ENCODE measurements around the gene ZNF197.
"Not testable (repeated sequence)": the region's sequence is repeated elsewhere in the genome, so short reads cannot be mapped to it uniquely, and the experiment has no call there.

The ZNF197 gene

GRCh38 chr3:44579749-44580148 lies 45.1 kb upstream of the ZNF197 start:
- H3K79me2 ChIP-seq (ENCODE audit: control insufficient read depth, insufficient read depth, low read length); H3K18ac ChIP-seq (ENCODE audit: low read length); H3K27me3 ChIP-seq (ENCODE audit: insufficient read depth, low read length, poor library complexity); H3K4me1 ChIP-seq (ENCODE audit: control insufficient read depth, low read depth, low read length); H2BK120ac ChIP-seq (ENCODE audit: low read depth, low read length); H3K23ac ChIP-seq (ENCODE audit: low read length); H2BK15ac ChIP-seq (replicated peaks; ENCODE audit: low read depth); H4K8ac ChIP-seq (ENCODE audit: low read depth, low read length); H3K79me1 ChIP-seq (ENCODE audit: low read length); H3K4me3 ChIP-seq (ENCODE audit: low read length); DNase-seq; H3K9ac ChIP-seq (ENCODE audit: low read length); H2AK5ac ChIP-seq (ENCODE audit: low read length); H3K4me2 ChIP-seq (ENCODE audit: low read length); H3K4ac ChIP-seq (ENCODE audit: low read depth, low read length); H4K5ac ChIP-seq (ENCODE audit: low read length); H2BK5ac ChIP-seq (ENCODE audit: low read length); H3K27ac ChIP-seq (ENCODE audit: low read depth, low read length); H3K56ac ChIP-seq (ENCODE audit: low read length); H3K36me3 ChIP-seq (ENCODE audit: control insufficient read depth, insufficient read depth, low read length): not testable (repeated sequence)
- no CpG with 5 or more reads among the region's 15 CpGs for WGBS (ENCODE audit: extremely low coverage, insufficient coverage, low lambda C conversion rate)

DNA sequence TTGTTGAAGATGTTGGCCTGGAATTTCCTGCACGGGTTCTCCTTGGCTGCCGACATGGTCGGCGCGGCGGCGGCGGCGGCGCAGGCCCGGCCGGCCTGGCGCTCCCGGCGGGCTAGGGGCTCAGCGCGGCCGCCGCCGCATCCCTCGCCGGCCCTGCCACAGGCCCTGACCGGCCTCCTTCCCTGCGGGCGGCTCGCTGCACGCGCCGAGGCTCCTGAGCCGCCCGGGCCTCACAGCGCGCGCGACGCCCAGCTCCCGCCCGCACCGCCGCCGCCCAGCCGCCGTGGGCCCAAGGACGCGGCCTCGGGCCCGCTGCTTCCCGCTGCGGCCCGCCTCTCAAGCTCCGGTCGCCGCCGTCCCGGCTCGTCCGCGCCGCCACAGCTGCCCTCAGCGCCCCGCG lies 43.9 kb upstream of the ZNF197 start:
- H3K27me3 ChIP-seq (ENCODE audit: insufficient read depth, low read length, poor library complexity); H3K18ac ChIP-seq (ENCODE audit: low read length); H2BK5ac ChIP-seq (ENCODE audit: low read length); H3K4me1 ChIP-seq (ENCODE audit: control insufficient read depth, low read depth, low read length); H3K79me1 ChIP-seq (ENCODE audit: low read length); H3K27ac ChIP-seq (ENCODE audit: low read depth, low read length); H3K79me2 ChIP-seq (ENCODE audit: control insufficient read depth, insufficient read depth, low read length); H2BK15ac ChIP-seq (replicated peaks; ENCODE audit: low read depth); DNase-seq; H4K8ac ChIP-seq (ENCODE audit: low read depth, low read length); H2BK120ac ChIP-seq (ENCODE audit: low read depth, low read length); H4K5ac ChIP-seq (ENCODE audit: low read length); H3K9ac ChIP-seq (ENCODE audit: low read length); H3K4me3 ChIP-seq (ENCODE audit: low read length); H3K56ac ChIP-seq (ENCODE audit: low read length); H3K36me3 ChIP-seq (ENCODE audit: control insufficient read depth, insufficient read depth, low read length); H2AK5ac ChIP-seq (ENCODE audit: low read length); H3K4ac ChIP-seq (ENCODE audit: low read depth, low read length); H3K23ac ChIP-seq (ENCODE audit: low read length); H3K4me2 ChIP-seq (ENCODE audit: low read length): not testable (repeated sequence)
- WGBS (ENCODE audit: extremely low coverage, insufficient coverage, low lambda C conversion rate): no CpG with 5 or more reads among the region's 62 CpGs

- H3K27me3 ChIP-seq (ENCODE audit: insufficient read depth, low read length, poor library complexity): no peaks in the 10 kb centered on the region
- no peaks in the 10 kb centered on the region for H3K79me2 ChIP-seq (ENCODE audit: control insufficient read depth, insufficient read depth, low read length)
- peak; percentile 97 for DNase-seq
- peaks cover 5% of the 10 kb centered on the region for H3K36me3 ChIP-seq (ENCODE audit: control insufficient read depth, insufficient read depth, low read length)
- no peak within 1 kb of the TSS for H4K5ac ChIP-seq (ENCODE audit: low read length)
- H3K56ac ChIP-seq (ENCODE audit: low read length): peak within 1 kb of the TSS; percentile 93
- H2AK5ac ChIP-seq (ENCODE audit: low read length): no peak within 1 kb of the TSS
- H3K79me1 ChIP-seq (ENCODE audit: low read length): peaks cover 6% of the 10 kb centered on the region
- no peak within 1 kb of the TSS for H2BK120ac ChIP-seq (ENCODE audit: low read depth, low read length)
- no peak within 1 kb of the TSS for H2BK5ac ChIP-seq (ENCODE audit: low read length)
- H3K23ac ChIP-seq (ENCODE audit: low read length): peak within 1 kb of the TSS; percentile 85
- H3K4me3 ChIP-seq (ENCODE audit: low read length): peak within 1 kb of the TSS; percentile 58
- peak within 1 kb of the TSS; percentile 54 for H3K18ac ChIP-seq (ENCODE audit: low read length)
- H3K4ac ChIP-seq (ENCODE audit: low read depth, low read length): peak within 1 kb of the TSS; percentile 49
- H3K4me2 ChIP-seq (ENCODE audit: low read length): peak within 1 kb of the TSS; percentile 74
- WGBS (ENCODE audit: extremely low coverage, insufficient coverage, low lambda C conversion rate): no CpG with 5 or more reads among the region's 41 CpGs
- H3K4me1 ChIP-seq (ENCODE audit: control insufficient read depth, low read depth, low read length): peaks cover 2% of the 10 kb centered on the region
- no peak within 1 kb of the TSS for H3K27ac ChIP-seq (ENCODE audit: low read depth, low read length)
- no peak within 1 kb of the TSS for H4K8ac ChIP-seq (ENCODE audit: low read depth, low read length)
- H2BK15ac ChIP-seq (replicated peaks; ENCODE audit: low read depth): no peak within 1 kb of the TSS
- peak within 1 kb of the TSS; percentile 89 for H3K9ac ChIP-seq (ENCODE audit: low read length)
Observed at GRCh38 chr3:44584646-44585501, 40.0 kb upstream of the ZNF197 start, which contains the start of gene ZNF660. ZNF660 (plus strand) TSS chr3:44584964; CDS start chr3:44594194, 9,230 bp downstream.

DNA sequence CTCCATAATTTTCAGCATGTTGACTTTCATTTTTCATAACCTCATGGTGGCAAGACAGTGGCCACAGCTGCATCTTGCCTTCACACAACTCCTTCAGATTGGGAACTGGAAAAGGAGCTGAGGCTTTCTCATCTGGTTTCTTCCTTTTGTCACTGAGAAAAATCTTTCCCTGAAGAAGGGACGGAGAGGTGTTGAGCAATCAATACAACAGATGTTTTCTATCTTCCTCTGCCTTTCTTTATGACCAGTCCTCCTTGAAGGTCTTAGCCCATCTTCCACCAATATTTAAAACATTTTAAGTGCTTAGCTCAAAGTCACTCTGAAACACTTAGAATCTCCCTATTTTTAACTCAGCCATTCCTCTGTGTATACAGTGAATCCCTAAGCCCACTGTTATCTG lies 28.2 kb upstream of the ZNF197 start:
- no CpG with 5 or more reads among the region's 1 CpG for WGBS (ENCODE audit: extremely low coverage, insufficient coverage, low lambda C conversion rate)
- H3K27me3 ChIP-seq (ENCODE audit: insufficient read depth, low read length, poor library complexity): no peaks in the 10 kb centered on the region
- H2BK15ac ChIP-seq (replicated peaks; ENCODE audit: low read depth): no peak overlapping the region
- no peak overlapping the region for H4K8ac ChIP-seq (ENCODE audit: low read depth, low read length)
- no peaks in the 10 kb centered on the region for H3K4me1 ChIP-seq (ENCODE audit: control insufficient read depth, low read depth, low read length)
- peaks cover 5% of the 10 kb centered on the region for H3K36me3 ChIP-seq (ENCODE audit: control insufficient read depth, insufficient read depth, low read length)
- no peaks in the 10 kb centered on the region for H3K79me2 ChIP-seq (ENCODE audit: control insufficient read depth, insufficient read depth, low read length)
- H3K79me1 ChIP-seq (ENCODE audit: low read length): no peaks in the 10 kb centered on the region
- H2AK5ac ChIP-seq (ENCODE audit: low read length): no peak overlapping the region
- H3K4ac ChIP-seq (ENCODE audit: low read depth, low read length): no peak overlapping the region
- H3K56ac ChIP-seq (ENCODE audit: low read length): no peak overlapping the region
- H3K23ac ChIP-seq (ENCODE audit: low read length): no peak overlapping the region
- H3K18ac ChIP-seq (ENCODE audit: low read length): no peak overlapping the region
- no peak overlapping the region for H3K27ac ChIP-seq (ENCODE audit: low read depth, low read length)
- no peak for DNase-seq
- H3K4me3 ChIP-seq (ENCODE audit: low read length): no peak overlapping the region
- no peak overlapping the region for H3K9ac ChIP-seq (ENCODE audit: low read length)
- H4K5ac ChIP-seq (ENCODE audit: low read length): no peak overlapping the region
- H2BK120ac ChIP-seq (ENCODE audit: low read depth, low read length): no peak overlapping the region
- H2BK5ac ChIP-seq (ENCODE audit: low read length): no peak overlapping the region
- no peak overlapping the region for H3K4me2 ChIP-seq (ENCODE audit: low read length)

DNA sequence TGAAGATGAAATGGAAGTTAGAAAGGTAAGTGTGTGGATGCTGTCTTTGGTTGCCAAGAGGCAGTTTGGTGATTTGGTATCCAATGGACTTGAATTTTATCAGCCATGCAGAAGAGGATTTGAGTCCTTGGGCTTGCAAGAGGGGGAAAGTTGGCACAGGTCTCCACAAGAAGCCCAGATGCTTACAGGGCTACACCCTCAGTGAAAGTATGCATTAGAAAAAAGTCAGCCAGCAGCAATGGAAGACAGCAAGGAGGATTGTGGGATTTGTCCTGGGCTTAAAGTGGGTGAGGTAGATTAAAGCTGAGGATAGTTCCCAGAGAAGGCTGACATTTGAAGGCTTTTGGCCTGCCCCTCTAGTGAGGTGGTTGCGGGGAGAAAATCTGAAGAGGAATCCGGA lies 23.1 kb upstream of the ZNF197 start:
- no peak overlapping the region for H3K9ac ChIP-seq (ENCODE audit: low read length)
- no peaks in the 10 kb centered on the region for H3K79me1 ChIP-seq (ENCODE audit: low read length)
- no peak overlapping the region for H3K18ac ChIP-seq (ENCODE audit: low read length)
- no peak overlapping the region for H2BK120ac ChIP-seq (ENCODE audit: low read depth, low read length)
- H3K27ac ChIP-seq (ENCODE audit: low read depth, low read length): no peak overlapping the region
- H3K79me2 ChIP-seq (ENCODE audit: control insufficient read depth, insufficient read depth, low read length): no peaks in the 10 kb centered on the region
- H3K27me3 ChIP-seq (ENCODE audit: insufficient read depth, low read length, poor library complexity): no peaks in the 10 kb centered on the region
- H3K23ac ChIP-seq (ENCODE audit: low read length): no peak overlapping the region
- H2BK5ac ChIP-seq (ENCODE audit: low read length): no peak overlapping the region
- H3K4me2 ChIP-seq (ENCODE audit: low read length): no peak overlapping the region
- H3K4me1 ChIP-seq (ENCODE audit: control insufficient read depth, low read depth, low read length): no peaks in the 10 kb centered on the region
- no peak overlapping the region for H3K56ac ChIP-seq (ENCODE audit: low read length)
- DNase-seq: no peak
- no CpG with 5 or more reads among the region's 2 CpGs for WGBS (ENCODE audit: extremely low coverage, insufficient coverage, low lambda C conversion rate)
- no peak overlapping the region for H2AK5ac ChIP-seq (ENCODE audit: low read length)
- no peak overlapping the region for H3K4ac ChIP-seq (ENCODE audit: low read depth, low read length)
- H2BK15ac ChIP-seq (replicated peaks; ENCODE audit: low read depth): no peak overlapping the region
- H4K5ac ChIP-seq (ENCODE audit: low read length): no peak overlapping the region
- H4K8ac ChIP-seq (ENCODE audit: low read depth, low read length): no peak overlapping the region
- H3K36me3 ChIP-seq (ENCODE audit: control insufficient read depth, insufficient read depth, low read length): no peaks in the 10 kb centered on the region
- no peak overlapping the region for H3K4me3 ChIP-seq (ENCODE audit: low read length)

DNA sequence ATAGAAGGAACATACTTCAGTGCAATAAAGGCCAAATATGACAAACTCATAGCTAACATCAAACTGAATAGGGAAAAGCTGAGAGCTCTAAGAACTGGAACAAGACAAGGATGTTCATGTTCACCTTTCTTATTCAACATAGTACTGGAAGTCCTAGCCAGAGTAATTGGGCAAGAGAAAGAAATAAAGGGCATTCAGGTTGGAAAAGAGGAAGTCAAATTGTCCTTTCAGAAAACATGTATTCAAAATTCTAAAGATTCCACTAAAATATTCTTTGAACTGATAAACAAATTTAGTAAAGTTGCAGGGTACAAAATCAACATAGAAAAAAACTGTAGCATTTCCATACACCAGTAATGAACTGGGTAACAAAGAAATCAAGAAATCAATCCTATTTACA lies 12.2 kb upstream of the ZNF197 start:
- no peak overlapping the region for H3K9ac ChIP-seq (ENCODE audit: low read length)

More for the DNA sequence above, 12.2 kb upstream of the ZNF197 start:
- Histone ChIP-seq H3K79me2 (ENCODE audit: control insufficient read depth, insufficient read depth, low read length) (no peaks in the 10 kb centered on the region), H3K27me3 (ENCODE audit: insufficient read depth, low read length, poor library complexity) (no peaks in the 10 kb centered on the region), H2AK5ac (ENCODE audit: low read length) (no peak overlapping the region), H3K18ac (ENCODE audit: low read length) (no peak overlapping the region), H3K36me3 (ENCODE audit: control insufficient read depth, insufficient read depth, low read length) (no peaks in the 10 kb centered on the region), H3K27ac (ENCODE audit: low read depth, low read length) (no peak overlapping the region), H3K4me3 (ENCODE audit: low read length) (no peak overlapping the region), H2BK5ac (ENCODE audit: low read length) (no peak overlapping the region), H4K8ac (ENCODE audit: low read depth, low read length) (no peak overlapping the region), H3K79me1 (ENCODE audit: low read length) (no peaks in the 10 kb centered on the region), H3K4ac (ENCODE audit: low read depth, low read length) (no peak overlapping the region), H4K5ac (ENCODE audit: low read length) (no peak overlapping the region), H2BK15ac (replicated peaks; ENCODE audit: low read depth) (no peak overlapping the region), H2BK120ac (ENCODE audit: low read depth, low read length) (no peak overlapping the region), H3K56ac (ENCODE audit: low read length) (no peak overlapping the region), H3K4me1 (ENCODE audit: control insufficient read depth, low read depth, low read length) (no peaks in the 10 kb centered on the region), H3K23ac (ENCODE audit: low read length) (no peak overlapping the region), H3K4me2 (ENCODE audit: low read length) (no peak overlapping the region)
- DNase-seq: no peak
